MCF 10A (cell line): ENCODE measurements around the gene NKX6-2. TPM values are rescaled to one million over a fixed set of nuclear protein-coding genes. Genes with fewer than 3 reads are reported as not detected.
"Not testable (repeated sequence)": the region's sequence is repeated elsewhere in the genome, so short reads cannot be mapped to it uniquely, and the experiment has no call there.

ENCODE experiments used
- BruUV-seq: library from RNA; stranded (reverse); fragments of 400-500 nt; replicated peaks from 2 replicates; lab custom pipeline; 2021; lab: Mats Ljungman, UMichigan
- CTCF ChIA-PET: fragments of 300-600 bp; sonication (Branson Sonifier 250); formaldehyde crosslinking; extraction: SDS; loops from one replicate; lab custom pipeline; 2021; ENCODE audit warnings: antibody characterized with exemption, inconsistent platforms; lab: Yijun Ruan, JAX
- POLR2A ChIA-PET: fragments of 300-600, 350-650 bp; sonication (Branson Sonifier 250); formaldehyde crosslinking; extraction: SDS; loops from one replicate; lab custom pipeline; 2020; ENCODE audit warnings: antibody characterized with exemption, inconsistent platforms; lab: Yijun Ruan, JAX
- DNase-seq: peaks from one replicate; pipeline ENCODE4 v3.0.0-alpha.2; 2018; ENCODE audit not compliant: unreplicated experiment
- H3K27ac Mint-ChIP-seq: one replicate; pipeline ENCODE4 v1.8.0; 2022; ENCODE audit warnings: mild to moderate bottlenecking, low read depth, mixed read lengths; ENCODE audit not compliant: unreplicated experiment
- H3K27me3 Mint-ChIP-seq: one replicate; pipeline ENCODE4 v1.8.0; 2022; ENCODE audit warnings: mixed read lengths; ENCODE audit not compliant: insufficient read depth, unreplicated experiment
- H3K36me3 Mint-ChIP-seq: one replicate; pipeline ENCODE4 v1.8.0; 2022; ENCODE audit warnings: mild to moderate bottlenecking, moderate library complexity, mixed read lengths; ENCODE audit not compliant: insufficient read depth, unreplicated experiment
- H3K4me1 Mint-ChIP-seq: one replicate; pipeline ENCODE4 v1.8.0; 2022; ENCODE audit warnings: mixed read lengths; ENCODE audit not compliant: insufficient read depth, unreplicated experiment
- H3K4me3 Mint-ChIP-seq: one replicate; pipeline ENCODE4 v1.8.0; 2022; ENCODE audit warnings: mild to moderate bottlenecking, moderate library complexity, mixed read lengths; ENCODE audit not compliant: unreplicated experiment
- H3K9me3 Mint-ChIP-seq: one replicate; pipeline ENCODE4 v1.8.0; 2022; ENCODE audit warnings: mixed read lengths; ENCODE audit not compliant: unreplicated experiment
- intact Hi-C: fragments of 100-400 bp; cut with micrococcal nuclease; formaldehyde crosslinking; loops from 2 replicates; pipeline ENCODE4 v1.14.1; 2022
- total RNA-seq: library from RNA; stranded (reverse); gene quantifications from 2 replicates; pipeline ENCODE4 v1.2.3, GENCODE V29; 2022
- TF ChIP-seq, protein P1 (sequence below): fragments of 200-600 bp; IDR thresholded peaks from one replicate; pipeline ENCODE4 v1.8.0; 2022; ENCODE audit warnings: antibody characterized with exemption, mild to moderate bottlenecking; ENCODE audit not compliant: unreplicated experiment

Gene NKX6-2
- total RNA-seq, 1 experiment from 2014 or later = not detected

DNA sequence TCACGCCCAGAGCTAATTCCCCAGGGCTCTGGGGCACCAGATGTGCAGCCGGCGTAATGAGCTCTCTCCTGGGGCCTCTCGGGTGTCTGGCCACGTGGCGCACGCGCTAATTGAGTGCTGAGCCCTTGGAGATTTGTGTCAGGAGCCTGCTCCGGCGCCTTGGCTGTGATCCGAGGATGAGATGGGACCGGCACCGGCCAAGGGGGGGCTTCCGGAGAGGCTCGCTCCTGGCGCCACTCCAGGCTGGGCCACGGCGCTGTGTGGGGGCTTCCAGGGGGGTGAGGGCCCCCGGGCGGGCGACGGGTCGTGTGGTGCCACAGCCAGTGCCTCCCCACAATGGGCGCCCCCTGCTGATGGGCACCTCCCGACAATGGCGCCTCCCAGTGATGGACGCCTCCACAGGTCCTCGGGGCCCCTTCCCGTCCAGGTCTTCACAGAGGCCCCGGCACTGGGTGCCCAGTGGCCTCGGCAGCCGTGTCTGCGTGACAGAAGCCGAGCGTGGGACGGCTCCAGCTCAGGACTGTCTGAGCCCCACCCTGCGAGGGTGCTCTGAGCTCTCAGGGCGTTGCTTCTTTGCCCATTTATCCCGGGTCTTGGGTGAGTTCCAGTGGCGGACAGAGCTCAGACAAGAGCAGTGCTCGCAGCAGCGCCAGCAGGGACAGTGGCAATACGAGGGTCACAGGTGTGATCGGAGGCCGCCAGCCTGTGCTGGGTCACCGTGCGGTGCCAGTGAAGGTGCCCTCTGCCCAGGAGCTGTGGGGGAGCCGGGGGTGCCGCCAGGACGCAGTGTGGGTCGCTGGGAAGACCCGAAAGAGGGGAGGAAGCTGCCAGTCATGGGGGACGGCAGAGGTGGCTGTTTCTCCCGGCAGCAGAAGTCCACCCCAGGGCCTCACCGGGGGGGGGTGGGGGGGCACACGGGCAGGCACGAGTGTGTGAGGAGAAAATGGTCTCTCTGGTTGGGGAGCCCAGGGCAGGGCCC lies 8.2 kb upstream of the NKX6-2 start:
- no peaks in the 10 kb centered on the region for H3K27me3 Mint-ChIP-seq
- no peak for DNase-seq
- TF ChIP-seq, protein P1, sequence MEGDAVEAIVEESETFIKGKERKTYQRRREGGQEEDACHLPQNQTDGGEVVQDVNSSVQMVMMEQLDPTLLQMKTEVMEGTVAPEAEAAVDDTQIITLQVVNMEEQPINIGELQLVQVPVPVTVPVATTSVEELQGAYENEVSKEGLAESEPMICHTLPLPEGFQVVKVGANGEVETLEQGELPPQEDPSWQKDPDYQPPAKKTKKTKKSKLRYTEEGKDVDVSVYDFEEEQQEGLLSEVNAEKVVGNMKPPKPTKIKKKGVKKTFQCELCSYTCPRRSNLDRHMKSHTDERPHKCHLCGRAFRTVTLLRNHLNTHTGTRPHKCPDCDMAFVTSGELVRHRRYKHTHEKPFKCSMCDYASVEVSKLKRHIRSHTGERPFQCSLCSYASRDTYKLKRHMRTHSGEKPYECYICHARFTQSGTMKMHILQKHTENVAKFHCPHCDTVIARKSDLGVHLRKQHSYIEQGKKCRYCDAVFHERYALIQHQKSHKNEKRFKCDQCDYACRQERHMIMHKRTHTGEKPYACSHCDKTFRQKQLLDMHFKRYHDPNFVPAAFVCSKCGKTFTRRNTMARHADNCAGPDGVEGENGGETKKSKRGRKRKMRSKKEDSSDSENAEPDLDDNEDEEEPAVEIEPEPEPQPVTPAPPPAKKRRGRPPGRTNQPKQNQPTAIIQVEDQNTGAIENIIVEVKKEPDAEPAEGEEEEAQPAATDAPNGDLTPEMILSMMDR = no peak
- no TSS peak for BruUV-seq
- no peaks in the 10 kb centered on the region for H3K4me1 Mint-ChIP-seq
- H3K27ac Mint-ChIP-seq = no peak overlapping the region
- no peaks in the 10 kb centered on the region for H3K9me3 Mint-ChIP-seq
- intact Hi-C loops = loop anchor here (10.0 kb wide), 1 partner anchor 129 kb away; no protein-coding TSS in a partner anchor
- H3K4me3 Mint-ChIP-seq = no peak overlapping the region
- ChIA-PET CTCF (interaction anchor here (0.6 to 1.3 kb wide), 2 partner anchors 139 to 1230 kb away, joined by 3 read pairs; no protein-coding TSS in a partner anchor), POLR2A (no interaction called here)
- no peaks in the 10 kb centered on the region for H3K36me3 Mint-ChIP-seq

DNA sequence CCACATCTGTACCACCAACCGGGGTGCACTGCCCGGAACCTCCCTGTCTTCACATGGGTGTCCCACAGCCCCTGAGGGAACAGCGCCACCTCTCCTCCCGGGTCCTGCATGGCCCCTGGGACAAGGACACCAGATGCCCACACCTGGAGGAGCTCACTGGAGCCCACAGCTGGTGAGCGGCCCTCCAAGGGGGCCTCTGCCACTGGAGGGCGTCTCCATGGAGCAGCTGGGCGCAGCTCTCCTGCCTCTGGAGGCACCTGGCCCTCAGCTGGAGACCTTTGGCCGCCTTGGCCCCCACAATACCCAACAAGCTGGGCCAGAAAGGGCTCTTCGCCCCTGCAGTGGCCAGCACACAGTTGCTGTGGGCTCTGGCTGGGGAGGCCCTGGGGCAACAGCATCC lies 7.3 kb upstream of the NKX6-2 start:
- ChIA-PET POLR2A (no interaction called here), CTCF (interaction anchor here (0.6 kb wide), 1 partner anchor 464 kb away, joined by 3 read pairs; no protein-coding TSS in a partner anchor)
- TF ChIP-seq, protein P1 = no peak
- BruUV-seq = no TSS peak
- intact Hi-C loops = loop anchor here (10.0 kb wide), 1 partner anchor 128 kb away; no protein-coding TSS in a partner anchor
- no peak overlapping the region for H3K27ac Mint-ChIP-seq
- H3K4me1 Mint-ChIP-seq = no peaks in the 10 kb centered on the region
- H3K4me3 Mint-ChIP-seq = no peak overlapping the region
- DNase-seq = no peak
- H3K36me3 Mint-ChIP-seq = no peaks in the 10 kb centered on the region
- H3K9me3 Mint-ChIP-seq = no peaks in the 10 kb centered on the region
- no peaks in the 10 kb centered on the region for H3K27me3 Mint-ChIP-seq

DNA sequence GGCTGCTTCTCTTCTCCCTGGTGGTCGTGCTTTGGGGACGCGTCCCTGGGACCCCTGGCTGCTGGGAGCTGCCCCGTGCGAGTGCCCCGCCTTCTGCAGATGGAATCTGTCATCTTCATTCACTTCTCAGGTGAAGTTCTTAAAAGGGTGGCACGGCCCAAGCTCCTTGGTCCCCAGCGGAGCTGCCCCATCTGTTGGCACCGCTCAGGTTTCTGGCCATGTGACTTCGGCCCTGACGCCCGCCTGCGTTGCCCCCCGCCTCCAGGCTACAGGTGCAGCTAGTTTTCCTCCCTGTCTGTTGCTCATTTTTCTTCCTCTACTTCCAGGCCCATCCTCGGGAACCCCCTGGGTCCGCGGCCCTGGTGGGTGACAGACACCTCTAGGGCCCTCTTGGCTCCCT lies 6.8 kb upstream of the NKX6-2 start:
- Mint-ChIP-seq H3K36me3 (no peaks in the 10 kb centered on the region), H3K4me3 (no peak overlapping the region), H3K27me3 (no peaks in the 10 kb centered on the region), H3K4me1 (no peaks in the 10 kb centered on the region), H3K27ac (no peak overlapping the region), H3K9me3 (no peaks in the 10 kb centered on the region)
- DNase-seq = no peak
- BruUV-seq = no TSS peak
- CTCF ChIA-PET = interaction anchor here (0.6 kb wide), 1 partner anchor 464 kb away, joined by 3 read pairs; no protein-coding TSS in a partner anchor
- TF ChIP-seq, protein P1 = no peak
- POLR2A ChIA-PET = no interaction called here
- intact Hi-C loops = loop anchor here (10.0 kb wide), 1 partner anchor 128 kb away; no protein-coding TSS in a partner anchor

DNA sequence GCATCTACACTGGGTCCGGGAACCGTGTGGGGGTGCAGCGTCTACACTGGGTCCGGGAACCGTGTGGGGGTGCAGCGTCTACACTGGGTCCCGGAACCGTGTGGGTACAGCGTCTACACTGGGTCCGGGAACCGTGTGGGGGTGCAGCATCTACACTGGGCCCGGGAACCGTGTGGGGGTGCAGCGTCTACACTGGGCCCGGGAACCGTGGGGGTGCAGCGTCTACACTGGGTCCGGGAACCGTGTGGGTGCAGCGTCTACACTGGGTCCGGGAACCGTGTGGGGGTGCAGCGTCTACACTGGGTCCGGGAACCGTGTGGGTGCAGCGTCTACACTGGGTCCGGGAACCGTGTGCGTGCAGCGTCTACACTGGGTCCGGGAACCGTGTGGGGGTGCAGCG lies 6.2 kb upstream of the NKX6-2 start:
- H3K4me1 Mint-ChIP-seq = not testable (repeated sequence)

More for the DNA sequence above, 6.2 kb upstream of the NKX6-2 start:
- H3K4me3 Mint-ChIP-seq, H3K27ac Mint-ChIP-seq, H3K36me3 Mint-ChIP-seq, BruUV-seq, DNase-seq, H3K9me3 Mint-ChIP-seq, CTCF ChIA-PET, H3K27me3 Mint-ChIP-seq, POLR2A ChIA-PET: not testable (repeated sequence)
- intact Hi-C loops = loop anchor here (10.0 kb wide), 1 partner anchor 127 kb away; no protein-coding TSS in a partner anchor
